ENCODE measurements around the gene ARHGAP9. TPM values are rescaled to one million over a fixed set of nuclear protein-coding genes. Genes with fewer than 3 reads are reported as not detected.
A peak's percentile ranks its signal among the peaks of the same experiment; 100 is the strongest.

ARHGAP9 gene
- total RNA-seq, 1 donor from 2014 or later, result 37.7 TPM

DNA sequence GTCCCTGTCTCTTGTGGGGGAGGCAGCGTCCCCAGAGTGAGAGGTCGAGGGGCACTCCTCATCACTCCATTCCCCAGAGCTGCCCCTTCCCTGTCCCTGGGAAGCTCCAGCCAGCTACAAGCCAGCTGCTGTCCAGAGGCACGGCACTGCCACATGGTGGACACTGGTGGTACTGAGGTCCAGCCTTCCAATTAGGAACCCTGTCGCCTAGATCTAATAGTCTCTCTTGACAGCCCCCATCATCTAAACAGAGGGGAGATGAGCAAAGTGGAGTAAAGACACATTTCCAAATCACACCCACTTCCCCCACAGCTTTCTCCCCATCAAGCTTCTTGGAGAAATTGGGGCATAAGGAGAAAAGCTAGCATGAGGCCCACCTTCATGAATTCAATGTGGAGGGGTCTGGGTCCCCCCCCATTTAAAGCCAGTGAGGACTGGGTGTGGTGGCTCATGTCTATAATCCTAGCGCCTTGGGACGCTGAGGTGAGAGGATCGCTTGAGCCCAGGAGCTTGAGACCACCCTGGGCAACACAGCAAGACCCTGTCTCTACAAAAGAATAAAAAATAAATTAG lies 26.6 kb downstream of the ARHGAP9 start:
- Histone ChIP-seq H3K36me3 (no peaks in the 10 kb centered on the region), H3K9me3 (no peaks in the 10 kb centered on the region), H3K4me1 (no peaks in the 10 kb centered on the region), H3K27me3 (no peaks in the 10 kb centered on the region), H3K4me3 (no peak overlapping the region), H3K27ac (no peak overlapping the region)
- DNase-seq, result peak; percentile 85
- TF ChIP-seq, protein P1, sequence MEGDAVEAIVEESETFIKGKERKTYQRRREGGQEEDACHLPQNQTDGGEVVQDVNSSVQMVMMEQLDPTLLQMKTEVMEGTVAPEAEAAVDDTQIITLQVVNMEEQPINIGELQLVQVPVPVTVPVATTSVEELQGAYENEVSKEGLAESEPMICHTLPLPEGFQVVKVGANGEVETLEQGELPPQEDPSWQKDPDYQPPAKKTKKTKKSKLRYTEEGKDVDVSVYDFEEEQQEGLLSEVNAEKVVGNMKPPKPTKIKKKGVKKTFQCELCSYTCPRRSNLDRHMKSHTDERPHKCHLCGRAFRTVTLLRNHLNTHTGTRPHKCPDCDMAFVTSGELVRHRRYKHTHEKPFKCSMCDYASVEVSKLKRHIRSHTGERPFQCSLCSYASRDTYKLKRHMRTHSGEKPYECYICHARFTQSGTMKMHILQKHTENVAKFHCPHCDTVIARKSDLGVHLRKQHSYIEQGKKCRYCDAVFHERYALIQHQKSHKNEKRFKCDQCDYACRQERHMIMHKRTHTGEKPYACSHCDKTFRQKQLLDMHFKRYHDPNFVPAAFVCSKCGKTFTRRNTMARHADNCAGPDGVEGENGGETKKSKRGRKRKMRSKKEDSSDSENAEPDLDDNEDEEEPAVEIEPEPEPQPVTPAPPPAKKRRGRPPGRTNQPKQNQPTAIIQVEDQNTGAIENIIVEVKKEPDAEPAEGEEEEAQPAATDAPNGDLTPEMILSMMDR (IDR thresholded peaks at IDR 0.05), result peak; percentile 90
- peak; percentile 91 for ATAC-seq
- intact Hi-C loops (cut with DNase I), result loop anchor here (5.0 to 10.0 kb wide), 2 partner anchors 146 to 188 kb away; no protein-coding TSS in a partner anchor

DNA sequence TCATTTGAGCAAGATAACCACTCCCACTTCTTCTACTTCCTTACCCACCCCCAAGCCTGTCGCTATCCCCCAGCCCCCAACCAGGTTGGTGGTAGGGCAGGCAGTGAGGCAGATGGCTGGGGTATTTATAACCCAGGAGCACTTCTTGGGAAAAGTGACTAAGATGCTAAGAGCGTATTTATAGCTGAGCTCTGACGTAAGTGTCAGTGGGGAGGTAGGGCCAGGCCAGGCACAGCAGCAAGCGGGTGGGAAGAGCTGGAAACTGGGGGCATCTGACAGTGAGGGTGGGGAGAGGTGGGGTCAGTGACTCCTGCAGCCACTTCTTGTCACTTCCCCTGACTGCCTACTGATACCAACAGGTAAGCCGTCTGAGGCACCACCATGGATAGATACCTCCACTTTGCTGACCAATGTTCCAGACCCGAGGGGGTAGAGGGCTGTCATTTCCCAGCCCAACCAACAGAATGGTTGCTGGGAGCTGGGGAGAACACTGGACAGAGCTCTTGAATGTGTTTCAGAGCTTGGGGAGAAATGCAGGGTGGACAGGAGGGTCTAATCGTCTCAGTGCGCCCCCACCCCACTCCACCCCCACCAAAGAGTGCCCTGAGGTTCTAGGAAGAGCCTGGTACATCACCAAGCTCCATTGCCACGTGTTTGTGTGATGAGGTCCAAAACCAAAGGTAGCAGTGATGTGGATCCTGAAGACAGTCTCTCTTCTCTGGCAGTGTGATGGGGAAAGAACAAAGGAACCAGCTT lies 27.3 kb downstream of the ARHGAP9 start:
- intact Hi-C loops (cut with DNase I), result loop anchor here (5.0 to 10.0 kb wide), 2 partner anchors 145 to 188 kb away; no protein-coding TSS in a partner anchor
- no peak overlapping the region for H3K4me3 ChIP-seq
- H3K27me3 ChIP-seq, result no peaks in the 10 kb centered on the region
- no peaks in the 10 kb centered on the region for H3K36me3 ChIP-seq
- H3K9me3 ChIP-seq, result no peaks in the 10 kb centered on the region
- H3K27ac ChIP-seq, result no peak overlapping the region
- TF ChIP-seq, protein P1 (IDR thresholded peaks at IDR 0.05), result no peak
- ATAC-seq, result no peak
- DNase-seq, result no peak
- no peaks in the 10 kb centered on the region for H3K4me1 ChIP-seq

DNA sequence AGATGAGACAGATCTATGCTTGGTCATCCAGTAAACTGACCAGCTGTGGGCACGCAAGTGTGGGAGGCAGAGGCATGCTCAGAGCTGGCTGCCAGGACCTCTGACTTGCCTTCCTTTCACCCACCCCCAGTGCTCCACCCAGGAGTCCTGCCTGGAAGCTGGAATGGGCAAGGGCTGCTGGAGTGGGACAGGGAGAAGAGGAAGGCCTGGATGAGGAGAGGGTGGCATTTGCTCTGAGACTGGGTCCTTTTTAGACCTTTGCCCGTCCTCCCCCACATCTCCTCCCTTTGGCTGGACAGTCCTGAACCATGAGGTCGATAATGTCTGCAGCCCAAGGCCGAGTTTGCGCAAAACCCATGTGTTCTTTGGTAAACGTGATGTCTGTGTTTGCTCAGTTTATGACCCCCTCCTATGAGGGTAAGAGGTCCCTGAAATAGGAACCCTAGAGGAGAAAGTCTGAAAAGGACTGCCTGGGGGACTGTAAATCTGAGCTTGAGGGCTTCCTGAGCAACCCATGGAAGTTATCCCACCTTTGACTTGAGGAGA lies 28.4 kb downstream of the ARHGAP9 start:
- H3K9me3 ChIP-seq, result no peaks in the 10 kb centered on the region
- no peak overlapping the region for H3K4me3 ChIP-seq
- intact Hi-C loops (cut with DNase I), result loop anchor here (5.0 to 10.0 kb wide), 2 partner anchors 144 to 187 kb away; no protein-coding TSS in a partner anchor
- ATAC-seq, result no peak
- no peaks in the 10 kb centered on the region for H3K4me1 ChIP-seq
- TF ChIP-seq, protein P1 (IDR thresholded peaks at IDR 0.05), result no peak
- no peaks in the 10 kb centered on the region for H3K36me3 ChIP-seq
- H3K27ac ChIP-seq, result no peak overlapping the region
- DNase-seq, result no peak
- H3K27me3 ChIP-seq, result no peaks in the 10 kb centered on the region

DNA sequence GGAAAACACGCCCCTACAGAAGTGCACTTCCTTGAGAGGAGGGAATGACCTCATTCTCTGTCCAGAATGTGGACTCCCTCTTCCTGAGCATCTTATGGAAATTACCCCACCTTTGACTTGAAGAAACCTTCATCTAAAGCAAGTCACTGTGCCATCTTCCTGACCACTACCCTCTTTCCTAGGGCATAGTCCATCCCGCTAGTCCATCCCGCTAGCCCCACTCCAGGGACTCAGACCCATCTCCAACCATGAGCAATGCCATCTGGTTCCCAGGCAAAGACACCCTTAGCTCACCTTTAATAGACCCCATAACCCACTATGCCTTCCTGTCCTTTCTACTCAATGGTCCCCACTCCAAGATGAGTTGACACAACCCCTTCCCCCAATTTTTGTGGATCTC lies 29.6 kb downstream of the ARHGAP9 start:
- DNase-seq (no peak), ATAC-seq (no peak)
- H3K4me1 ChIP-seq, result no peaks in the 10 kb centered on the region
- H3K27ac ChIP-seq, result no peak overlapping the region
- no peaks in the 10 kb centered on the region for H3K9me3 ChIP-seq
- H3K4me3 ChIP-seq, result no peak overlapping the region
- no peaks in the 10 kb centered on the region for H3K36me3 ChIP-seq
- TF ChIP-seq, protein P1 (IDR thresholded peaks at IDR 0.05), result no peak
- intact Hi-C loops (cut with DNase I), result loop anchor here (5.0 to 10.0 kb wide), 2 partner anchors 143 to 185 kb away; no protein-coding TSS in a partner anchor
- H3K27me3 ChIP-seq, result no peaks in the 10 kb centered on the region

DNA sequence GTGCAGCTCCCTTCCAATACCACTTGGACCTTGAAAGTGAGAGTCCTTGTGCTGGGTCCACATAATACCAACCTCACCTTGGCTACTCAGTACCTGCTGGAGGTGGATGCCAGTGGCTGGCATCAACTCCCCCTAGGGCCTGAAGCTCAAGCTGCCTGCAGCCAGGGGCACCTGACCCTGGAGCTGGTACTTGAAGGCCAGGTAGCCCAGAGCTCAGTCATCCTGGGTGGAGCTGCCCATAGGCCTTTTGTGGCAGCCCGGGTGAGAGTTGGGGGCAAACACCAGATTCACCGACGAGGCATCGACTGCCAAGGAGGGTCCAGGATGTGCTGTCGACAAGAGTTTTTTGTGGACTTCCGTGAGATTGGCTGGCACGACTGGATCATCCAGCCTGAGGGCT lies 30.3 kb downstream of the ARHGAP9 start:
- TF ChIP-seq, protein P1 (IDR thresholded peaks at IDR 0.05), result no peak
- no peaks in the 10 kb centered on the region for H3K27me3 ChIP-seq
- no peaks in the 10 kb centered on the region for H3K36me3 ChIP-seq
- DNase-seq (no peak), ATAC-seq (no peak)
- no peaks in the 10 kb centered on the region for H3K9me3 ChIP-seq
- intact Hi-C loops (cut with DNase I), result no loop called here
- no peak overlapping the region for H3K27ac ChIP-seq
- no peaks in the 10 kb centered on the region for H3K4me1 ChIP-seq
- no peak overlapping the region for H3K4me3 ChIP-seq
